ENCODE data around the gene ULK3.
"Not testable (repeated sequence)": the region's sequence is repeated elsewhere in the genome, so short reads cannot be mapped to it uniquely, and the experiment has no call there.

ULK3 gene

GRCh38 chr15:74842581-74843444 is at the start of gene ULK3:
Gene ULK3 (minus strand): TSS chr15:74843156. CDS start chr15:74843105, 51 bp downstream.
- DNase-seq (ENCODE audit: low spot score) = peak; percentile 93

GRCh38 chr15:74892313-74892712 is 49.4 kb upstream of the ULK3 start:
- DNase-seq (ENCODE audit: low spot score) = no peak

- no peak for DNase-seq (ENCODE audit: low spot score)
Observed at GRCh38 chr15:74891469-74891868, 48.5 kb upstream of the ULK3 start.

- DNase-seq (ENCODE audit: low spot score) = no peak
Observed at GRCh38 chr15:74890665-74890960, 47.7 kb upstream of the ULK3 start.

- DNase-seq (ENCODE audit: low spot score) = peak; percentile 90
Observed at GRCh38 chr15:74889883-74890664, 47.1 kb upstream of the ULK3 start, which contains the start of gene MPI. Gene MPI (plus strand): TSS chr15:74890042. CDS start chr15:74890074, 32 bp downstream.

GRCh38 chr15:74889390-74889882 is 46.5 kb upstream of the ULK3 start:
- peak; percentile 75 for DNase-seq (ENCODE audit: low spot score)

GRCh38 chr15:74888716-74889115 is 45.8 kb upstream of the ULK3 start:
- DNase-seq (ENCODE audit: low spot score) = no peak

GRCh38 chr15:74887537-74888193 is 44.7 kb upstream of the ULK3 start:
- DNase-seq (ENCODE audit: low spot score) = not testable (repeated sequence)

- no peak for DNase-seq (ENCODE audit: low spot score)
Observed at GRCh38 chr15:74885461-74885860, 42.5 kb upstream of the ULK3 start.

- no peak for DNase-seq (ENCODE audit: low spot score)
Observed at GRCh38 chr15:74884428-74885223, 41.7 kb upstream of the ULK3 start.

- DNase-seq (ENCODE audit: low spot score) = no peak
Observed at GRCh38 chr15:74882528-74882927, 39.6 kb upstream of the ULK3 start.

- no peak for DNase-seq (ENCODE audit: low spot score)
Observed at GRCh38 chr15:74878273-74878672, 35.3 kb upstream of the ULK3 start.

GRCh38 chr15:74873756-74874424 is 30.9 kb upstream of the ULK3 start:
- DNase-seq (ENCODE audit: low spot score) = peak; percentile 43

- peak; percentile 98 for DNase-seq (ENCODE audit: low spot score)
Observed at GRCh38 chr15:74873036-74873755, 30.2 kb upstream of the ULK3 start, which contains the start of gene SCAMP2. Gene SCAMP2 (minus strand): TSS chr15:74873365. CDS start chr15:74873255, 110 bp downstream.

GRCh38 chr15:74872702-74873035 is 29.7 kb upstream of the ULK3 start:
- no peak for DNase-seq (ENCODE audit: low spot score)

- no peak for DNase-seq (ENCODE audit: low spot score)
Observed at GRCh38 chr15:74870436-74871215, 27.7 kb upstream of the ULK3 start.

- DNase-seq (ENCODE audit: low spot score) = peak; percentile 76
Observed at GRCh38 chr15:74869726-74870407, 26.9 kb upstream of the ULK3 start.

GRCh38 chr15:74869372-74869725 is 26.4 kb upstream of the ULK3 start:
- DNase-seq (ENCODE audit: low spot score) = no peak

GRCh38 chr15:74868059-74868458 is 25.1 kb upstream of the ULK3 start:
- peak; percentile 62 for DNase-seq (ENCODE audit: low spot score)

Measured in Ammon's horn (tissue), 1 donor.